IMR-90 (cell line): Measurements from ENCODE around the gene AP3B1. TPM values are rescaled to one million over a fixed set of nuclear protein-coding genes. Genes with fewer than 3 reads are reported as not detected.

Experiments used
- ATAC-seq: fragments of 200-7000 bp; cut with Tn5 transposase; 2 replicates; pipeline ENCODE4 v1.9.1; 2020; ENCODE audit warnings: low read depth, mild to moderate bottlenecking, moderate library complexity
- BruUV-seq: library from RNA; stranded (reverse); fragments of 400-500 nt; replicated peaks from 2 replicates; lab custom pipeline; 2021; lab: Mats Ljungman, UMichigan
- CTCF ChIA-PET: fragments of 300-600 bp; formaldehyde crosslinking; extraction: SDS; loops from one replicate; lab custom pipeline; 2021; ENCODE audit warnings: antibody characterized with exemption; lab: Yijun Ruan, JAX
- POLR2A ChIA-PET: fragments of 300-600 bp; sonication (Branson Sonifier 250); formaldehyde crosslinking; loops from one replicate; lab custom pipeline; 2022; ENCODE audit warnings: antibody characterized with exemption; ENCODE audit not compliant: unreplicated experiment; lab: Charles Lee
- DNase-seq: peaks from one replicate; pipeline ENCODE4 v3.0.0; 2013
- H2AFZ ChIP-seq: replicated peaks from 2 replicates; pipeline ENCODE3; 2013; ENCODE audit warnings: low read length, mild to moderate bottlenecking; ENCODE audit not compliant: poor library complexity
- H2AK5ac ChIP-seq: 2 replicates; pipeline ENCODE4 v1.6.1; 2013; ENCODE audit warnings: low read depth, low read length, inconsistent platforms
- H2AK9ac ChIP-seq: replicated peaks from 2 replicates; pipeline ENCODE3; 2013; ENCODE audit warnings: mild to moderate bottlenecking, low read depth, low read length, moderate library complexity; ENCODE audit not compliant: poor library complexity
- H2BK120ac ChIP-seq: 2 replicates; pipeline ENCODE4 v1.6.1; 2013; ENCODE audit warnings: low read depth, low read length, inconsistent platforms
- H2BK15ac ChIP-seq: 3 replicates; pipeline ENCODE4 v1.6.1; 2013; ENCODE audit warnings: low read depth, low read length, inconsistent platforms
- H2BK20ac ChIP-seq: 2 replicates; pipeline ENCODE4 v1.6.1; 2013; ENCODE audit warnings: low read depth, mild to moderate bottlenecking, inconsistent platforms, low read length, moderate library complexity
- H2BK5ac ChIP-seq: 2 replicates; pipeline ENCODE4 v1.6.1; 2013; ENCODE audit warnings: mild to moderate bottlenecking, low read depth, low read length, inconsistent platforms; ENCODE audit not compliant: poor library complexity, severe bottlenecking
- H3K14ac ChIP-seq: replicated peaks from 2 replicates; pipeline ENCODE4 v1.6.1; 2013; ENCODE audit warnings: low read depth, low read length, inconsistent platforms
- H3K18ac ChIP-seq: 2 replicates; pipeline ENCODE4 v1.6.1; 2013; ENCODE audit warnings: low read depth, low read length, control low read depth
- H3K23ac ChIP-seq: 2 replicates; pipeline ENCODE4 v1.6.1; 2013; ENCODE audit warnings: low read depth, low read length, inconsistent platforms
- H3K27ac ChIP-seq: 2 replicates; pipeline ENCODE4 v1.5.1; 2013; ENCODE audit warnings: mild to moderate bottlenecking, control low read depth, low read length; ENCODE audit not compliant: insufficient read depth
- H3K27me3 ChIP-seq: 2 replicates; pipeline ENCODE4 v1.6.1; 2013; ENCODE audit warnings: low read length; ENCODE audit not compliant: control insufficient read depth, insufficient read depth
- H3K36me3 ChIP-seq: 2 replicates; pipeline ENCODE4 v1.6.1; 2013; ENCODE audit warnings: low read length, mixed read lengths; ENCODE audit not compliant: control insufficient read depth, insufficient read depth
- H3K4ac ChIP-seq: 2 replicates; pipeline ENCODE4 v1.6.1; 2013; ENCODE audit warnings: low read depth, low read length, inconsistent platforms
- H3K4me1 ChIP-seq: 2 replicates; pipeline ENCODE4 v1.6.1; 2013; ENCODE audit warnings: low read length, mixed read lengths; ENCODE audit not compliant: control insufficient read depth, insufficient read depth
- H3K4me2 ChIP-seq: 2 replicates; pipeline ENCODE4 v1.6.1; 2013; ENCODE audit warnings: low read depth, mild to moderate bottlenecking, control low read depth, low read length, moderate library complexity
- H3K4me3 ChIP-seq: 2 replicates; pipeline ENCODE4 v1.5.1; 2013; ENCODE audit warnings: low read depth, mild to moderate bottlenecking, control low read depth, low read length, moderate library complexity; ENCODE audit not compliant: insufficient read depth
- H3K56ac ChIP-seq: 2 replicates; pipeline ENCODE4 v1.6.1; 2013; ENCODE audit warnings: low read length, inconsistent platforms; ENCODE audit not compliant: insufficient read depth; ENCODE audit errors: extremely low read depth
- H3K79me1 ChIP-seq, 2 experiments: 2 replicates each; pipeline ENCODE4 v1.6.1; 2013; ENCODE audit warnings: low read length in 2 of 2, inconsistent platforms in 1 of 2, low read depth in 1 of 2
- H3K9ac ChIP-seq: 2 replicates; pipeline ENCODE4 v1.6.1; 2013; ENCODE audit warnings: low read depth, low read length, control low read depth
- H3K9me1 ChIP-seq: 2 replicates; pipeline ENCODE4 v1.6.1; 2013; ENCODE audit warnings: low read length, inconsistent platforms; ENCODE audit not compliant: insufficient read depth
- H3K9me3 ChIP-seq: 2 replicates; pipeline ENCODE4 v1.6.1; 2013; ENCODE audit warnings: low read length; ENCODE audit not compliant: control insufficient read depth, insufficient read depth
- H4K20me1 ChIP-seq: 2 replicates; pipeline ENCODE4 v1.6.1; 2013; ENCODE audit warnings: low read length, inconsistent platforms; ENCODE audit not compliant: insufficient read depth
- H4K5ac ChIP-seq: 2 replicates; pipeline ENCODE4 v1.6.1; 2013; ENCODE audit warnings: mild to moderate bottlenecking, low read depth, low read length, control low read depth
- H4K8ac ChIP-seq, 2 experiments: 2 replicates each; pipeline ENCODE4 v1.6.1; 2013; ENCODE audit warnings: low read depth in 2 of 2, low read length in 2 of 2, control low read depth in 1 of 2, inconsistent platforms in 1 of 2
- H4K91ac ChIP-seq: 2 replicates; pipeline ENCODE4 v1.6.1; 2013; ENCODE audit warnings: low read depth, low read length, inconsistent platforms; ENCODE audit not compliant: insufficient read depth
- BHLHE40 ChIP-seq: fragments of 150-350 bp; IDR thresholded peaks from 2 replicates; pipeline ENCODE4 v1.6.1; 2016; ENCODE audit warnings: mild to moderate bottlenecking, low read depth, low read length
- CEBPB ChIP-seq: IDR thresholded peaks from 2 replicates; pipeline ENCODE4 v1.6.1; 2012; ENCODE audit warnings: low read depth, low read length, improper control_type of control experiment
- CHD1 ChIP-seq: IDR thresholded peaks from 2 replicates; pipeline ENCODE4 v1.6.1; 2012; ENCODE audit warnings: low read depth, low read length, improper control_type of control experiment
- CTCF ChIP-seq: conservative IDR thresholded peaks from 2 replicates; pipeline ENCODE4 v1.5.1; 2012; ENCODE audit warnings: mild to moderate bottlenecking, low read depth, low read length, improper control_type of control experiment
- FOS ChIP-seq: fragments of 150-350 bp; IDR thresholded peaks from 2 replicates; pipeline ENCODE4 v1.6.1; 2016; ENCODE audit warnings: low read depth, low read length
- MAFK ChIP-seq: IDR thresholded peaks from 2 replicates; pipeline ENCODE4 v1.6.1; 2012; ENCODE audit warnings: low read depth, low read length, improper control_type of control experiment
- MAZ ChIP-seq: IDR thresholded peaks from 2 replicates; pipeline ENCODE4 v1.6.1; 2012; ENCODE audit warnings: low read depth, mild to moderate bottlenecking, low read length, improper control_type of control experiment, moderate library complexity, borderline replicate concordance
- MXI1 ChIP-seq: IDR thresholded peaks from 2 replicates; pipeline ENCODE4 v1.6.1; 2012; ENCODE audit warnings: low read depth, mild to moderate bottlenecking, low read length, moderate library complexity, borderline replicate concordance
- NFE2L2 ChIP-seq: fragments of 150-350 bp; IDR thresholded peaks from 2 replicates; pipeline ENCODE4 v1.6.1; 2016; ENCODE audit warnings: low read depth, mild to moderate bottlenecking, low read length
- POLR2A ChIP-seq: IDR thresholded peaks from 2 replicates; pipeline ENCODE4 v1.6.1; 2012; ENCODE audit warnings: mild to moderate bottlenecking, low read depth, low read length
- RAD21 ChIP-seq: IDR thresholded peaks from 2 replicates; pipeline ENCODE4 v1.6.1; 2012; ENCODE audit warnings: low read length, improper control_type of control experiment
- RCOR1 ChIP-seq: IDR thresholded peaks from 2 replicates; pipeline ENCODE4 v1.6.1; 2012; ENCODE audit warnings: mild to moderate bottlenecking, low read length, improper control_type of control experiment; ENCODE audit not compliant: insufficient replicate concordance
- RFX5 ChIP-seq: IDR thresholded peaks from 2 replicates; pipeline ENCODE4 v1.8.0; 2012; ENCODE audit warnings: low read depth, mild to moderate bottlenecking, low read length, moderate library complexity
- SMC3 ChIP-seq: fragments of 150-350 bp; IDR thresholded peaks from 2 replicates; pipeline ENCODE4 v1.6.1; 2016; ENCODE audit warnings: low read depth, mild to moderate bottlenecking, antibody characterized with exemption, low read length, moderate library complexity
- USF2 ChIP-seq: fragments of 150-350 bp; IDR thresholded peaks from 2 replicates; pipeline ENCODE4 v1.6.1; 2017; ENCODE audit warnings: mild to moderate bottlenecking, antibody characterized with exemption, low read length, low read depth
- WGBS, 2 experiments: methylation state at CpG; one replicate each; pipeline versions ENCODE4 v1.1.5 to v1.1.7; 2013; ENCODE audit warnings: missing lambda C conversion rate in 2 of 2; ENCODE audit not compliant: insufficient read length in 1 of 2; ENCODE audit errors: extremely low coverage in 2 of 2; 5-methylcytosine and 5-hydroxymethylcytosine counted together
- dilution Hi-C: fragments of 300-500 bp; cut with HindIII; formaldehyde crosslinking; loops from one replicate; pipeline ENCODE4 v1.14.3; 2018; ENCODE audit warnings: low sequenced_read_pairs; ENCODE audit not compliant: unreplicated experiment
- in situ Hi-C: fragments of 300-500 bp; cut with MboI; formaldehyde crosslinking; loops from 3 replicates; pipeline ENCODE4 v1.14.3; 2019; ENCODE audit warnings: low sequenced_read_pairs, inconsistent platforms, mixed read lengths
- intact Hi-C: fragments of 100-400 bp; cut with micrococcal nuclease; formaldehyde crosslinking; loops from 2 replicates; pipeline ENCODE4 v1.10.0; 2022
- polyA plus RNA-seq, 3 experiments: library from polyadenylated mRNA; depleted of rRNA; stranded (reverse); fragments of >200 nt; gene quantifications; 2 replicates each; pipeline ENCODE4 v1.2.3, GENCODE V29; 2012; ENCODE audit warnings: low replicate concordance in 1 of 3
- total RNA-seq: library from RNA; depleted of rRNA; stranded (reverse); fragments of >200 nt; gene quantifications from 2 replicates; pipeline ENCODE4 v1.2.3, GENCODE V29; 2012
- TF ChIP-seq, protein P1 (sequence below): fragments of 150-350 bp; IDR thresholded peaks from 2 replicates; pipeline ENCODE4 v1.6.1; 2016; ENCODE audit warnings: low read depth, mild to moderate bottlenecking, low read length, moderate library complexity, borderline replicate concordance

Gene AP3B1
- total and polyA plus RNA-seq, 2 of the 4 experiments (the other 2 are of a cell fraction), result 33.1 to 59.0 TPM

DNA sequence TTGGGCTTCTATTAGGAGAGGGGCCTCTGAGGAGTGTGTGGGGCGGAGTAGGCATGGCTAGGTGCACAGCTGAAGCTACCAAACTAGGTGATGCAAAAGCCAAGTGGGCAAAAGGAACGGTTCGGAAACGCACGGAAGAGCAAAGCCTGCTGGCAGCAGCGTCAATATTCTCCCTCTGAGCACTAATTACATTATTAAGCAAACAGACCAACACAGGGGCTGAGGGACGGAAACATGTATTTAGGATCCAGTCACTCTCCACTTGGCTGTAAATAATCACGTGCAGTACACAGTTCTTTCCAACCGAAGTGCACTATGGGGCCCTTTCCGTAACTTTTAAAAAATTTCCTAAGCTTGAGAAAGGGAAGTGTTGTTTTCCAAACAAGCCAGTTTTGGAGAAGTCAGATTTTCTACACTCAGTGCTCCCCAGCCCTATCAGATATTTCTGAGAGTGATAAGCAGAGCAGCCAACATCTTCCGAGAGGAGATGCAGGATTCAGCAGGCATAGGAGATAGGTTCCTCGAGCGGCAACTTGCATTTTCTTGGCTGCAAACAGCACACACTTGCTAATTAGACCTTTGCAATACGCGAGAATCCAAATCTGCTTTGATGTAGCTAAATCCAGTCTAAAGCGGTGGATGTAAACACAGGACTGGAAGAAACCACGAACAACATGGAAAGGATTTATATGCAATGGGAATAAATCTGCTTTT is 301.2 kb downstream of the AP3B1 start:
- no peaks in the 10 kb centered on the region for H3K9me3 ChIP-seq
- 88% methylated on average over 5 of the region's 17 CpGs; no CpG with 5 or more reads in 1 of the 2 experiments for WGBS, 2 experiments
- no peak for DNase-seq
- no peak for ATAC-seq
- no peaks in the 10 kb centered on the region; the same call in 1 of the 2 replicates for H3K4me1 ChIP-seq
- no peaks in the 10 kb centered on the region for H4K20me1 ChIP-seq
- no peak overlapping the region for H4K5ac ChIP-seq
- no peak overlapping the region for H3K56ac ChIP-seq
- H4K91ac ChIP-seq, result no peak overlapping the region
- H2AFZ ChIP-seq, result no peak overlapping the region
- H2BK120ac ChIP-seq, result no peak overlapping the region
- H3K9me1 ChIP-seq, result peaks cover 3% of the 10 kb centered on the region; the same call in 1 of the 2 replicates
- no peak overlapping the region for H3K14ac ChIP-seq
- H3K27ac ChIP-seq, result no peak overlapping the region
- no TSS peak for BruUV-seq
- H3K4me3 ChIP-seq, result no peak overlapping the region
- H3K36me3 ChIP-seq, result no peaks in the 10 kb centered on the region
- no peaks in the 10 kb centered on the region; a peak in 1 of 4 replicates for H3K79me1 ChIP-seq
- ChIA-PET POLR2A (no interaction called here), CTCF (no interaction called here)
- intact Hi-C loops (no loop called here), dilution Hi-C loops (no loop called here), in situ Hi-C loops (no loop called here)
- H2BK20ac ChIP-seq, result no peak overlapping the region
- no peak overlapping the region for H2BK15ac ChIP-seq
- H3K4ac ChIP-seq, result no peak overlapping the region
- TF ChIP-seq MAFK (no peak), POLR2A (no peak), USF2 (no peak), RAD21 (no peak), RCOR1 (no peak), CTCF (no peak), NFE2L2 (no peak), RFX5 (no peak), BHLHE40 (no peak), FOS (no peak), CHD1 (no peak), CEBPB (no peak), SMC3 (no peak), MAZ (no peak), MXI1 (no peak)
- TF ChIP-seq, protein P1, sequence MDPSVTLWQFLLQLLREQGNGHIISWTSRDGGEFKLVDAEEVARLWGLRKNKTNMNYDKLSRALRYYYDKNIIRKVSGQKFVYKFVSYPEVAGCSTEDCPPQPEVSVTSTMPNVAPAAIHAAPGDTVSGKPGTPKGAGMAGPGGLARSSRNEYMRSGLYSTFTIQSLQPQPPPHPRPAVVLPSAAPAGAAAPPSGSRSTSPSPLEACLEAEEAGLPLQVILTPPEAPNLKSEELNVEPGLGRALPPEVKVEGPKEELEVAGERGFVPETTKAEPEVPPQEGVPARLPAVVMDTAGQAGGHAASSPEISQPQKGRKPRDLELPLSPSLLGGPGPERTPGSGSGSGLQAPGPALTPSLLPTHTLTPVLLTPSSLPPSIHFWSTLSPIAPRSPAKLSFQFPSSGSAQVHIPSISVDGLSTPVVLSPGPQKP, result no peak
- no peak overlapping the region for H3K9ac ChIP-seq
- no peak overlapping the region for H2AK9ac ChIP-seq
- H2AK5ac ChIP-seq, result no peak overlapping the region
- H3K18ac ChIP-seq, result no peak overlapping the region
- no peaks in the 10 kb centered on the region for H3K27me3 ChIP-seq
- no peak overlapping the region for H3K23ac ChIP-seq
- H4K8ac ChIP-seq, result no peak overlapping the region
- H3K4me2 ChIP-seq, result no peak overlapping the region
- no peak overlapping the region for H2BK5ac ChIP-seq
